ENCODE measurements around the gene HSD17B12. TPM values are rescaled to one million over a fixed set of nuclear protein-coding genes. Genes with fewer than 3 reads are reported as not detected.

HSD17B12 gene
- polyA plus RNA-seq, 1 donor from 2014 or later: 58.8 TPM

- Histone ChIP-seq H3F3A (ENCODE audit: insufficient read depth, low read length, poor library complexity, severe bottlenecking) (no peaks in the 10 kb centered on the region), H3K9me3 (ENCODE audit: low read length) (no peaks in the 10 kb centered on the region), H3K4me2 (ENCODE audit: low read length) (no peak overlapping the region), H2AFZ (ENCODE audit: low read depth, low read length) (no peak overlapping the region), H3K27ac (ENCODE audit: low read length) (no peak overlapping the region), H3K9ac (ENCODE audit: low read length) (no peak overlapping the region), H3K36me3 (ENCODE audit: insufficient read depth, low read length) (no peaks in the 10 kb centered on the region), H3K9me2 (ENCODE audit: insufficient read depth, low read length) (no peaks in the 10 kb centered on the region), H3K4me3 (ENCODE audit: low read length) (no peak overlapping the region), H3K27me3 (ENCODE audit: insufficient read depth, low read depth, low read length) (no peaks in the 10 kb centered on the region), H4K20me1 (ENCODE audit: insufficient read depth) (no peaks in the 10 kb centered on the region), H3K79me2 (replicated peaks; ENCODE audit: insufficient read depth, low read length) (no peaks in the 10 kb centered on the region)
- TF ChIP-seq SMC3 (conservative IDR thresholded peaks at IDR 0.05; ENCODE audit: poor library complexity) (no peak), TAF1 (IDR thresholded peaks at IDR 0.05; ENCODE audit: low read depth) (no peak), CTCF (IDR thresholded peaks at IDR 0.05; ENCODE audit: poor library complexity, severe bottlenecking) (no peak), MXI1 (conservative IDR thresholded peaks at IDR 0.05; ENCODE audit: poor library complexity, severe bottlenecking) (no peak), EP300 (conservative IDR thresholded peaks at IDR 0.05; ENCODE audit: poor library complexity, severe bottlenecking) (no peak), RAD21 (conservative IDR thresholded peaks at IDR 0.05) (no peak), POLR2AphosphoS5 (IDR thresholded peaks at IDR 0.05) (no peak), EZH2 (IDR thresholded peaks at IDR 0.05; ENCODE audit: borderline replicate concordance, insufficient read depth, low read length, poor library complexity, severe bottlenecking) (no peak)
- TF ChIP-seq, protein P1, sequence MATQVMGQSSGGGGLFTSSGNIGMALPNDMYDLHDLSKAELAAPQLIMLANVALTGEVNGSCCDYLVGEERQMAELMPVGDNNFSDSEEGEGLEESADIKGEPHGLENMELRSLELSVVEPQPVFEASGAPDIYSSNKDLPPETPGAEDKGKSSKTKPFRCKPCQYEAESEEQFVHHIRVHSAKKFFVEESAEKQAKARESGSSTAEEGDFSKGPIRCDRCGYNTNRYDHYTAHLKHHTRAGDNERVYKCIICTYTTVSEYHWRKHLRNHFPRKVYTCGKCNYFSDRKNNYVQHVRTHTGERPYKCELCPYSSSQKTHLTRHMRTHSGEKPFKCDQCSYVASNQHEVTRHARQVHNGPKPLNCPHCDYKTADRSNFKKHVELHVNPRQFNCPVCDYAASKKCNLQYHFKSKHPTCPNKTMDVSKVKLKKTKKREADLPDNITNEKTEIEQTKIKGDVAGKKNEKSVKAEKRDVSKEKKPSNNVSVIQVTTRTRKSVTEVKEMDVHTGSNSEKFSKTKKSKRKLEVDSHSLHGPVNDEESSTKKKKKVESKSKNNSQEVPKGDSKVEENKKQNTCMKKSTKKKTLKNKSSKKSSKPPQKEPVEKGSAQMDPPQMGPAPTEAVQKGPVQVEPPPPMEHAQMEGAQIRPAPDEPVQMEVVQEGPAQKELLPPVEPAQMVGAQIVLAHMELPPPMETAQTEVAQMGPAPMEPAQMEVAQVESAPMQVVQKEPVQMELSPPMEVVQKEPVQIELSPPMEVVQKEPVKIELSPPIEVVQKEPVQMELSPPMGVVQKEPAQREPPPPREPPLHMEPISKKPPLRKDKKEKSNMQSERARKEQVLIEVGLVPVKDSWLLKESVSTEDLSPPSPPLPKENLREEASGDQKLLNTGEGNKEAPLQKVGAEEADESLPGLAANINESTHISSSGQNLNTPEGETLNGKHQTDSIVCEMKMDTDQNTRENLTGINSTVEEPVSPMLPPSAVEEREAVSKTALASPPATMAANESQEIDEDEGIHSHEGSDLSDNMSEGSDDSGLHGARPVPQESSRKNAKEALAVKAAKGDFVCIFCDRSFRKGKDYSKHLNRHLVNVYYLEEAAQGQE (IDR thresholded peaks at IDR 0.05; ENCODE audit: borderline replicate concordance): no peak
Measured at GRCh38 chr11:43818220-43818619, 137.7 kb downstream of the HSD17B12 start.

DNA sequence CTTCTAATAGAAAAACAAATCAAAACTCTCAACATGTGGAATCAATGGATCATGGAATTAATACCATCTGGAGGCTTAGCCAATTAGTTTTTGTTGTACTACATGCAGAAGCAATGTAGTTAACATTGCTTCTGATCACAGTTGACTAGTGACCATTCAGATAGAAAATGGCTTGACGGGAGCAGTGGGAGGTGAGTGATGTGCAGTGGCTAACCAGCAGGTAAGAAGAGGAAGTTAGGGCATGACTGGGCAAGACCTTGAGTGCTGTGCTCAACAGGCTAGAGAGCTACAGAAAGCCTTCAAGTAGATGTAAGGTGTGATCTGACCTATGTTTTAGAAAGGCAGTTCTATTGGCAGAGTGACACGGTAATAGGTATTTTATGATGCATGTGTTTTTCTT is 139.4 kb downstream of the HSD17B12 start:
- no peak overlapping the region for H3K27ac ChIP-seq (ENCODE audit: low read length)
- no peak for TF ChIP-seq POLR2AphosphoS5 (IDR thresholded peaks at IDR 0.05)
- no peak for TF ChIP-seq TAF1 (IDR thresholded peaks at IDR 0.05; ENCODE audit: low read depth)
- TF ChIP-seq CTCF (IDR thresholded peaks at IDR 0.05; ENCODE audit: poor library complexity, severe bottlenecking): no peak
- TF ChIP-seq RAD21 (conservative IDR thresholded peaks at IDR 0.05): no peak
- TF ChIP-seq, protein P1 (IDR thresholded peaks at IDR 0.05; ENCODE audit: borderline replicate concordance): no peak
- no peak for TF ChIP-seq EP300 (conservative IDR thresholded peaks at IDR 0.05; ENCODE audit: poor library complexity, severe bottlenecking)
- TF ChIP-seq MXI1 (conservative IDR thresholded peaks at IDR 0.05; ENCODE audit: poor library complexity, severe bottlenecking): no peak
- no peak for TF ChIP-seq EZH2 (IDR thresholded peaks at IDR 0.05; ENCODE audit: borderline replicate concordance, insufficient read depth, low read length, poor library complexity, severe bottlenecking)
- TF ChIP-seq SMC3 (conservative IDR thresholded peaks at IDR 0.05; ENCODE audit: poor library complexity): no peak

More for the DNA sequence above, 139.4 kb downstream of the HSD17B12 start:
- Histone ChIP-seq H3K36me3 (ENCODE audit: insufficient read depth, low read length) (peaks cover 7% of the 10 kb centered on the region), H3K9ac (ENCODE audit: low read length) (no peak overlapping the region), H3K79me2 (replicated peaks; ENCODE audit: insufficient read depth, low read length) (no peaks in the 10 kb centered on the region), H3K9me2 (ENCODE audit: insufficient read depth, low read length) (no peaks in the 10 kb centered on the region), H3K27me3 (ENCODE audit: insufficient read depth, low read depth, low read length) (no peaks in the 10 kb centered on the region), H3K9me3 (ENCODE audit: low read length) (no peaks in the 10 kb centered on the region), H3F3A (ENCODE audit: insufficient read depth, low read length, poor library complexity, severe bottlenecking) (no peaks in the 10 kb centered on the region), H3K4me2 (ENCODE audit: low read length) (no peak overlapping the region), H4K20me1 (ENCODE audit: insufficient read depth) (no peaks in the 10 kb centered on the region), H3K4me3 (ENCODE audit: low read length) (no peak overlapping the region), H2AFZ (ENCODE audit: low read depth, low read length) (no peak overlapping the region)

All from neural cell (in vitro differentiated cells).